ENCODE measurements around the gene SLC43A2.

SLC43A2 gene

DNA sequence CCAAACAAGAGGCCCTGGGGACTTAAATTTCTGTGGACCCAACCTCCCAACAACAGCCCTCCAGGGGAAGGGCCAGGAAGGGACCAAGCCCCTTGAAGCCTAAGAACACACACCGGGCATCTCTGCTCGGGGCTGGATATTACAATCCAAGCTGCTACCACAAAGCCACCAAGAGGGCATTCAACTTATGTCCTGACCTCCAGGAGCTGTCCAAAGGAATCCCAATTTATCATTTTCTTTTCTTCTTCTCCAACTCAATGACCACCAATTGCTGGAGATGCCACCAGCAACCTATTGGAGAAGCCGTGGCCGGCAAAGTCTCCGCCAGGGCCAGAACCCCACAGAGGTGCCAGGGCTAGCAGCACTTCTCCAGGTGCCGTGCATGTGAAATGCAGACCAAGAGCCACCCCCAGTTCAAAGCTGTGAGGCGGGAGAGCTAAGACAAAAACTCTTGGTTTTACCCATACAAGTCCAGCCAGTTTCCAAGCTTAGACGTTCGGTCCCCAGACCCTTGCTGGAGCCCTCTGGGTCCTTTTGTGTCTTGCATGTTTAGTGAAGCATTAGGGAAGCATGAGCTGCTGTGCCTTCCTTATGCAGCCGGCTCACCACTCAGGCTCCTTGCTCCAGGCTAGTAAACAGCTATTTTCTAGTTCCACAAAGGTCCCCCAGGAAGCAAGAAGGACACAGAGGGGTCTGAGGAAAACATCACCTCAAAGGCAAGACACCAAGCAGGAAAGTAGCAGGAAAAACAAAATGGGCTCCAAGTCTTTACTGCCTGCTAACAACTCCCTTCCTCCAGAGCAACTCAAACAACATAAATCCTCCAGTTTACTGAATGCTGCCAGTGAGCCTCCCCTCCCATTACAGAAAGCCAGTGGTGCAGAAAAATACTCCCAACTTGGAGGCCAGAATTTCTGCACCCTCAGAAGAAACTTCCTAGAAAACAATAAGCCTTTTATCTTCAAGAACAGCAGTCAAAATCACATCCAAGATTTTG, 69.3 kb downstream of the SLC43A2 start:
- Histone ChIP-seq H3K4me3 (ENCODE audit: insufficient read length, low read depth) (no peak overlapping the region), H3K9me3 (ENCODE audit: insufficient read depth, low read length) (no peaks in the 10 kb centered on the region), H3K27me3 (ENCODE audit: insufficient read depth, insufficient read length) (no peaks in the 10 kb centered on the region), H3K36me3 (ENCODE audit: insufficient read depth, insufficient read length, low read length) (peaks cover 42% of the 10 kb centered on the region), H3K4me1 (ENCODE audit: insufficient read depth, insufficient read length) (peaks cover 17% of the 10 kb centered on the region), H3K9ac (ENCODE audit: insufficient read length, low read depth) (peak overlapping the region; percentile 91)
- DNase-seq (ENCODE audit: low read depth, low spot score): no peak
- peak; percentile 34 for TF ChIP-seq YY1 (IDR thresholded peaks at IDR 0.05; ENCODE audit: insufficient read depth, insufficient read length)
- no peak for TF ChIP-seq ZNF274 (IDR thresholded peaks at IDR 0.05; ENCODE audit: low read depth, low read length)
- no peak for TF ChIP-seq SUZ12 (IDR thresholded peaks at IDR 0.05; ENCODE audit: extremely low read depth, insufficient read depth, insufficient read length)

DNA sequence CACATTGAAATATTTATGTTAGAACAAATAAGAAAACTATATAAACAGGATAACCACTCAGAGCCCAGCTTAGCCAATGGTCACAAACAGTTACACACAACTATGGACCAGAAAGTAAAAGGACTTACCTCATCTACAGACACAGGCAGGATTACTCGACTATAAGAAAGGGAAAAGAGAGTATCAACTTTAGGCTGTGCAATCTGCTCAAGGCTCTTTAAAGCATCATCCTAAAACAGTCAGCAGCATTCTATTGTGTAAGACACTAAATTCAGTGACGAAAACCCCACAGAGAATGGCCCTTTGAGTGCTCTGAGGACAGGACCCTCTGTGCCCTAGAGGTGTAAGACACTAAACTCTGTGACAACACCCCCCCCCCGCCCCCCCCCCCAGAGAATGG, 70.2 kb downstream of the SLC43A2 start:
- H3K4me1 ChIP-seq (ENCODE audit: insufficient read depth, insufficient read length): peaks cover 10% of the 10 kb centered on the region

DNA sequence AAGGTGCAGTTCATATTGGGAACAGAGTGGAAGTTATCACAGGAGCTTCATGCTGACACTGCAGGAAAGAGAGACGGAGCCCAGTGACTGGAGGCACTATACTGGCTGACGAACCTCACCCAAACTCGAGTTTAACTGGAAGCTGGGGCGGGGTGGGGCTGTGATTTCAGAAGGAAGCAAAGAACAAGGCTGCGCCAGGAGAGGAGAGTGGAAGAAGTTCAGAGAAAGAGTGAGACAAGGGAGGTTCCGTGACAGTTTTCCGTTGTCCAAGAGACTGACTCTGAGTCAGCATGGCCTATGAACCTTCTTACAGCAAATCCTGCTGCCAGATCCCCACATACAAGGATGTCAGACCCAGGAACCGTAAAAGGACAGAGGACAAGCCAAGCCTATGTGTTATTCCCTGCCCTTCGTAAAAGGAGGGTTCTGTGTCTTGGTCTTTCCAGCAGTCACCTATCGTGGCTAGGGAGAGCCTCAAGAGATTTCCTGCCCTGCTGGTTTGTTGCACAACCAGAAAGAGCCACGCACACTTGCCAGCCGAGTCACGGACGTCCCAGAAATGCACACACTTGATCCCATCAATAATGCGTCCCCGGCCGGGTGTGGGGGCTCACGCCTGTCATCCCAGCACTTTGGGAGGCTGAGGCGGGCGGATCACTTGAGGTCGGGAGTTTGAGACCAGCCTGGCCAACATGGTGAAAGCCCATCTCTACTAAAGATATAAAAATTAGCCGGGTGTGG, 71.1 kb downstream of the SLC43A2 start:
- no peak overlapping the region for H3K4me3 ChIP-seq (ENCODE audit: insufficient read length, low read depth)
- peaks cover 9% of the 10 kb centered on the region for H3K4me1 ChIP-seq (ENCODE audit: insufficient read depth, insufficient read length)
- H3K36me3 ChIP-seq (ENCODE audit: insufficient read depth, insufficient read length, low read length): peaks cover 57% of the 10 kb centered on the region
- no peaks in the 10 kb centered on the region for H3K9me3 ChIP-seq (ENCODE audit: insufficient read depth, low read length)
- DNase-seq (ENCODE audit: low read depth, low spot score): no peak
- no peak for TF ChIP-seq SUZ12 (IDR thresholded peaks at IDR 0.05; ENCODE audit: extremely low read depth, insufficient read depth, insufficient read length)
- no peak for TF ChIP-seq ZNF274 (IDR thresholded peaks at IDR 0.05; ENCODE audit: low read depth, low read length)
- TF ChIP-seq YY1 (IDR thresholded peaks at IDR 0.05; ENCODE audit: insufficient read depth, insufficient read length): no peak
- H3K9ac ChIP-seq (ENCODE audit: insufficient read length, low read depth): no peak overlapping the region
- no peaks in the 10 kb centered on the region for H3K27me3 ChIP-seq (ENCODE audit: insufficient read depth, insufficient read length)

More for the DNA sequence above, 70.2 kb downstream of the SLC43A2 start:
- Histone ChIP-seq H3K4me3 (ENCODE audit: insufficient read length, low read depth) (no peak overlapping the region), H3K9ac (ENCODE audit: insufficient read length, low read depth) (no peak overlapping the region), H3K36me3 (ENCODE audit: insufficient read depth, insufficient read length, low read length) (peaks cover 49% of the 10 kb centered on the region), H3K27me3 (ENCODE audit: insufficient read depth, insufficient read length) (no peaks in the 10 kb centered on the region), H3K9me3 (ENCODE audit: insufficient read depth, low read length) (no peaks in the 10 kb centered on the region)
- DNase-seq (ENCODE audit: low read depth, low spot score): no peak
- TF ChIP-seq YY1 (IDR thresholded peaks at IDR 0.05; ENCODE audit: insufficient read depth, insufficient read length): no peak
- TF ChIP-seq ZNF274 (IDR thresholded peaks at IDR 0.05; ENCODE audit: low read depth, low read length): no peak
- no peak for TF ChIP-seq SUZ12 (IDR thresholded peaks at IDR 0.05; ENCODE audit: extremely low read depth, insufficient read depth, insufficient read length)

GRCh38 chr17:1555651-1556471, 72.8 kb downstream of the SLC43A2 start:
- no peak for DNase-seq (ENCODE audit: low read depth, low spot score)
- Histone ChIP-seq H3K27me3 (ENCODE audit: insufficient read depth, insufficient read length) (no peaks in the 10 kb centered on the region), H3K36me3 (ENCODE audit: insufficient read depth, insufficient read length, low read length) (peaks cover 71% of the 10 kb centered on the region), H3K4me3 (ENCODE audit: insufficient read length, low read depth) (no peak overlapping the region), H3K9ac (ENCODE audit: insufficient read length, low read depth) (no peak overlapping the region), H3K9me3 (ENCODE audit: insufficient read depth, low read length) (no peaks in the 10 kb centered on the region), H3K4me1 (ENCODE audit: insufficient read depth, insufficient read length) (peaks cover 7% of the 10 kb centered on the region)
- TF ChIP-seq SUZ12 (IDR thresholded peaks at IDR 0.05; ENCODE audit: extremely low read depth, insufficient read depth, insufficient read length): no peak
- TF ChIP-seq YY1 (IDR thresholded peaks at IDR 0.05; ENCODE audit: insufficient read depth, insufficient read length): no peak
- no peak for TF ChIP-seq ZNF274 (IDR thresholded peaks at IDR 0.05; ENCODE audit: low read depth, low read length)

- Histone ChIP-seq H3K4me3 (ENCODE audit: insufficient read length, low read depth) (no peak overlapping the region), H3K9ac (ENCODE audit: insufficient read length, low read depth) (peak overlapping the region; percentile 32), H3K27me3 (ENCODE audit: insufficient read depth, insufficient read length) (no peaks in the 10 kb centered on the region), H3K4me1 (ENCODE audit: insufficient read depth, insufficient read length) (peaks cover 4% of the 10 kb centered on the region), H3K9me3 (ENCODE audit: insufficient read depth, low read length) (no peaks in the 10 kb centered on the region), H3K36me3 (ENCODE audit: insufficient read depth, insufficient read length, low read length) (peaks cover 76% of the 10 kb centered on the region)
- DNase-seq (ENCODE audit: low read depth, low spot score): no peak
- no peak for TF ChIP-seq SUZ12 (IDR thresholded peaks at IDR 0.05; ENCODE audit: extremely low read depth, insufficient read depth, insufficient read length)
Observed at GRCh38 chr17:1554751-1555540, 73.7 kb downstream of the SLC43A2 start.
